Erythroblast (primary cell): ENCODE measurements around the gene CMKLR1.

Source experiments
- GATA1 ChIP-seq: IDR thresholded peaks from 2 replicates; pipeline ENCODE4 v1.6.1; 2011; ENCODE audit warnings: low read depth, mild to moderate bottlenecking, control low read depth, low read length, moderate library complexity
- POLR2A ChIP-seq: IDR thresholded peaks from 2 replicates; pipeline ENCODE4 v1.6.1; 2011; ENCODE audit warnings: mild to moderate bottlenecking, low read length

- no peak for TF ChIP-seq POLR2A
- no peak for TF ChIP-seq GATA1
Measured at GRCh38 chr12:108241986-108242703, 97.0 kb downstream of the CMKLR1 start.
